ENCODE measurements around the gene POU2AF1.

Gene POU2AF1

DNA sequence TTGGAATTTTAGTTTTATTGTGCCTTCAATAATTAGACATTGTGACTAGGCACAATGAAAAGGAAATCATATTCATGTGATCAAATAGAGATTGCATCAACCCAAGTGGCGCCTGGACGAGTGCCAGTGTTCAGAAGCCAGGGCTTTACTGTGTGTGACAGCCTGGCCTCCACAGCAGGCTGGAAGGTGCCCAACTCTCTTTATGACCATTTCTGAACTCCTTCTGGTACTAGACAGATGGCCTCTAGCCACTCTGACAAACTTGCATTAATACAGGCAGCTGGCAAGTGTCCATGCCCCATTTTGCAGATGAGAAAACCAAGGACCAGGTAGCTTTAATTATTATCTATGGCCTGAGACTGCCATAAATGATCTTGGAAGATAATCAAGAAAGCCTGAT is 8.3 kb upstream of the POU2AF1 start:
- DNase-seq (ENCODE audit: low read depth) = no peak

DNA sequence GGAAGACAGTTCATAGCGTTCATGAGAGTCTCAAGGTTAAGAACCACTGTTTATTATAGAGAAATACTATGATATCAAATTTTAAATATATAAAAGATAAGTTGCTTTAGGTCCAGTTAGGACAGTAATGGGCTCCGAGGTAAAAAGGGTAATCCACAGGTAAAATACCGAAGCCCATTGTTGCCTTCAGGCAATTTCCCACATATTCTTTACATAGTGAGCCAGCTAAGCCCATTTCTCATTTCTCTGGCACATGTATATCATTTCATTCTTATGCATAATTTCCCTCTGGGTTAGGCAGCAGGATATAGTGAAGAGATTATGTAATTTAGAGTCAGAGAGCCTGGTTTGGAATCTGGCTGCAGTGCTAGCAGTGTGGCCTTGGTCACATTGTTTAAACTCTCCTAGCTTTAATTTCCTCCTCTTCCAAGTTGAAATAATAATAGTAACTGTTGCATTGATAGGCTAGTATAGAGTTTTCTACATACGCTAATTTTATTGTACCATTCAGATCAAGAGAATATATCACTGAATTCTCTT is 7.6 kb upstream of the POU2AF1 start:
- DNase-seq (ENCODE audit: low read depth) = no peak

DNA sequence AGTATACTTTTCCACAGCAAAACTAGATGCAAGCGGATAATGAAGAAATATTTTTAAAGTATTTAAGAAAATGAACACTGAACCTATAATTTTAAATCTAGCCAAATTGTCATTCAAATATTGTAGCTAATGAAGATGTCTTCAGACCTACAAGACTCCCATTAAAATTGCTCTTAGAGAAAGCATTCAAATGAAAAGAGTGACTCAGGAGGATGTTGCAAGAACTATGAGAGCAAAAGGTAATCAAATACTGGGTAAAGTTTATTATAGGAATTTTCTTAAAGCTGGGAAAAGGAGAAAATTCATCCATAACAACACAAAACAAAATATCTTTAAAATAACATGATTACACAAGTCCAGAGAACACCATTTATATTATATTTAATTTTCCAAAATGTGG is 5.4 kb upstream of the POU2AF1 start:
- no peak for DNase-seq (ENCODE audit: low read depth)

DNA sequence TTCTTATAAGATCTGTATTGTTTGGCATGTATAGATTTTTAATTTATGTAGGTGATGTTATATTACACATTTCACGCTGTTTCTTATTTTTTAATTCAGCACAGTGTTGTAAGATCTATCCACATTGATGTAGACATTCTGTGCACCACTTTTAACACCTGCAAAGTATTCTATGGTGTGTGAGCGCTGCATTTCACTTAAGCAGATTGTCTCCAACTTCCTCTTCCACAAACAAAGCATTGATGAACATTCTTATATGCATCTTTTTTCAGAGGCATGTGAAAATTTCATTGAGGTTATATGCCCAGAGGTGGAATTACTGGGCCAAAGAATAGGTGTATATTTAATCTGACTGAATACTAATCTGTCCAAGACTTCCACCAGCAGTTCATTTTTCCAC is 3.4 kb upstream of the POU2AF1 start:
- no peak for DNase-seq (ENCODE audit: low read depth)

DNA sequence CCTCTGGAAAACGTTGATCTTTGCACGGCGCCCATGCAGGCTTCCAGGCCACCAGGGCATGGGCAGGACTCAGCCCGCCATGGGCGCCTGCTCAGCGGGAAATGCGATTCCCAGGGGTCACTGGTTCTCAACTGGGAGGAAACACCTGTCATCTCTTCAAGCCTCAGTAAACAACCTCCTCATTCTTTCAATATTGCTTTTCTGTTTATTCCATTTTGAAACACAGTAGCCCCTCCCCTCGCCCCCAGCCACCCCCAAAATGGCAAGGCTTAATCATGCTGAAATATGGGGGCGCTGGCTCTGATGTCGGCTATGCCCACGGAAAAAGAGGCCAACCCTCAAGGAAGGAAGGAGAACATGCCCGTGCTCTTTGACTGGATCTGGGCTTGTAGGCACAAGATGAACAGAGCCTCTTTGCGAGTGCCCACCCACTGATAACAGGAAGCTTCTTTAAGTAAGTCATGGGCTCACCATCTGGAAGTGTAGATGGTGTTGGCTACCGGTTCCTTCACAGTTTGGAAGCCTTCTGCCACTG is 594 bp upstream of the POU2AF1 start:
- peak; percentile 8 for DNase-seq (ENCODE audit: low read depth)

DNA sequence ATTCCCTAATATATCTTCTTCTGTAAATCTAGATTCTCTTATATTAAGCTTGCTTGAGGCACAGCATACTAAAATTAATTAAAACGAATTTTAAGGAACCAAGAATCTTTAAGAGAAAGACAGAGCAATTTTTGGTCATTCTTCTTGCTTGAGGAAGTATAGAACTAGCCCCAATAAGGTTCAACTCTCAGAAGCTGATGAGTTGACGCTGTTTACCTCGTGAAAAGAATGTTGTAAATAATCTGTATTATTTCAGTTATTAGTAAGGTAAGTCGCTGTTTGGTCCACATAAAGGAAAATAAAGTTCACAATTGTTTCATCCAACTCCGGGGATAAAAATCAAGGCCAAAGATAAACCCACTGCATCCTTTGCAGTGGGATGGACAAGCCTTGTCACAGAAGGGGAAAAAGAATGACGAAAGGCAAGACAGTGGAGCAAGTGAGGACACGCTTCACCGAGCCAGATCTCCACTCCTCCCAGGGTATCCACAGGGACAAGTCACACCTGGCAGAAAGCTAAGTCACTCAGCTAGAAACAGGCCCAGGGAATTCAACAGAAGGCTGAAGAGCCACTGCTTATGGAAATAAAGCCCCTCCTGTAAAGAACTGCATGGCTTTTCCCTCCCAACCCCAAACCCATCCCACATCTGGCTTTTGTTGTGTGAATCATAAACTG is 752 bp downstream of the POU2AF1 start:
- no peak for DNase-seq (ENCODE audit: low read depth)

DNA sequence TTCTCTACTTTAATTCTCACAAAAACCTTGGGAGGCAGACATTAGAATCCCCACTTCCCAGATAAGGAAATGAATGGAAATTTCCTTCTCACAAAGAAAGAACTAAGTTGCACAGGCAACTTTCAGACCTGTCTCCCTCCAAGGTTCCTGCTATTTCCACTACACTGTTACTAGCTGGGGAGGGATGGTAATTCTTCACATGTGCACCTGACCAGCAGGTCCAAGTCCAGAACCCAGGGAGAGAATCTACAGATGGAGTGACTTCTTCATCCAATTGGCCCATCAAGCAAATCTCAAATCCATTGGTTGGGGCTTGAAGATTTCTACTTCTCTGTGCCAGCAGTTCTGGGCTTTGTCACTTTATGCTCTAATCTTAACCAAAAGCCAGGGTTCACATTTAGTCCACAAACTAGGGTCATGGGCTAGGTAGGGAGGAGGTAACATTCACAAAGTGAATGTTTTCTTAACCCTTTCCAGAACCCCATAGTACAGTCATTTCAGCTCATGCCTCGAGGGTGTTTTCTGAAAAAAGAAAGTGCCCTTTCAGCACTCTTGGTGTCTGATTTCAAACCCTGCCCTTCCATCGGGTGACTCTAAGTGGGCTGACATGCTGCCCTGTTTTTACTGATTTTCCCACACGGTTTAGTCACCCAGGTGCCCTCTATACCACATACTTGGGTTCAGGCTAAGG is 2.7 kb downstream of the POU2AF1 start:
- DNase-seq (ENCODE audit: low read depth) = no peak

DNA sequence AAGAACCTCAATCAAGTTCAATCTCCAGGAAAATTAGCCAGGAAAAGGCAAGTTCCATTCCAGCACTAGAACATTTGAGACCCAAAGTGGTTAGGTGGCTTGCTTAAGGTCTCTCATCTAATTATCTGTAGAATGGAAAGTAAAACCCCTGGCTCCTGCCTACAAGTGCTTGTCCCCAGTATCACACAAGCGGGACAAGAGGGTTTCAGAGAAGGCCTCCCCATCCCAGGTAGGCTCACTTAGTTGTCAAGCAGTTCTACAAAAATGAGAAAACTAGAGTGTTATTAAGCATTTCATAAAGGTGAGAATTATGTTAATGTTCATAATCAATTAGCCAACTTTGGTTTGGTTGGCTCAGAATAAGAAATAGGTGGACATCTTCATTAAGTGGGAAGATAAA is 5.5 kb downstream of the POU2AF1 start:
- DNase-seq (ENCODE audit: low read depth) = no peak

DNA sequence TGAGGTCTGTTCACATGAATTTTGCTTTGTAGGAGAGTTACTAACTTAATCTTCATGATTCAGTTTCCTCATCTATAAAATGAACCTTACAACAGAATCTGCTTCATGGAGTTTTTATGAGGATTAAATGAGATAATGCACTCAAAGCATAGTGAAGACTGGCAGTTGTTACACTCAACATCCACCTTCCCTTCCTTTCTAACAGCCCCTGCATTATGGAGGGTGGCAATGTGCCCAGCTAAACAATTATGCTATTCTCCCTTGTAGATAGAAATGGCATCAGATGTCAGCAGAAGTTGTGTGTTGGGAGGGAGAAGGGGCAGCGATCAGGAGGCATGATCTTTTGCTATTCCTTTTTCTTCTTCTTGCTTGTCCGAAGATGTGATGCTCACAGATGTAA is 6.5 kb downstream of the POU2AF1 start:
- no peak for DNase-seq (ENCODE audit: low read depth)

DNA sequence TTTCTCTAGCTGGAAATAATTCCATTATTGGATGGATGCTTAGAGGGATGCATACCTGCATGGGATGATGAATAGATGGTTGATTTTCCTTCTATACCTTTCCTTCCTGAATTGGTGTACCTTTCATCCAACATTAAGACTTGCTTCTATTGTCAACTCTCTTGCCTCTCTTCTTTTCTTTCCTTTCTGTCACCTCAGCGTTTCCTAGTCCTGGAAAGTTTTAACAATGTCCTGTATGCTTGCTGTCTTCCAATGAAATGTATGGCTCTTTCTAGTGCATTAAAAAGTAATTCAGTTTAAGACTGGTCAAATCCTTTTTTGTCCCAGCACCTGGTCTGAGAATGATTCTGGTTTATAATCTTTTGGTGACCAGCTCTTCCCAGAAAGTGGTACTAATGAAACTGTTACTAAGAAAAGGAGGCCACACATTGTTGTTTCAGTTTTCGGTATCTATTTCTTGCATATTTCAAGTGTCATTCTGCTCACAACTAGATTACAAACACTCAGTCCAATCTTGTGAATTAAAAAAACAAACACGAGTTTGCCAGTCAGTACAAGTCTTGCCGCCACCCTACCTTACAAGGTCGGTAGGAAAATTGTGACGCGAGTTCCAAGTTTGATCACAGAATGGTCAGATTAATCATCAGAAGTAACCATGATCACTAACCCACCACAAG is 8.0 kb downstream of the POU2AF1 start:
- no peak for DNase-seq (ENCODE audit: low read depth)

DNA sequence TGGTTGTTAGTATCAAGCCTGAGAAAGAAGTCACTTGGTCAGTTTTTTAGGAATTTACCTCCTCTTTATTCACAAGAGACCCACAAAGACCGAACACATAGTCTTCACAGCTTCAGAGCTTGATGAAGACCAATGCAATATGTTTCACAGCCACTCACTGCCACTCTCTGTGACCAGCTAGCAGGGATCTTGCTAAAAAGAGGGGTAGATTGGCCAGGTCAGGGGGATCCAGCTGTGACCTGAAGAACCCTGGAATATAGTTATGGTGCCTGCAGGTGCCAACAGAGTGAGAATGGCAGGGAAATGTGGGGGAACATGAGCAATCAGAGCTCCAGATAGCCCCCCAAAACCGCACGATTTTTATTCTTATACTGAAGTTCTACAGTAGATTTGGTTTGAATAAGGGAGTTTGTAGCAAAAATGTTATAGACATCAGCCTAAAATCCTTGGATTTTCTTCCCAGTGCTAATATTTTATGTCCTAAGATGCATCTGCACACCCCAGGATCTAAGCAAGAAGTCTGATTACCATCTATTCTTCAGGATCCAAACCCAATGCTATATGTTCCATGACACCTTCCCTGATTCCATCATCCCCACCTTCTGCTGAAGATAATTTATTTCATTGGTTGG is 8.7 kb downstream of the POU2AF1 start:
- no peak for DNase-seq (ENCODE audit: low read depth)

DNA sequence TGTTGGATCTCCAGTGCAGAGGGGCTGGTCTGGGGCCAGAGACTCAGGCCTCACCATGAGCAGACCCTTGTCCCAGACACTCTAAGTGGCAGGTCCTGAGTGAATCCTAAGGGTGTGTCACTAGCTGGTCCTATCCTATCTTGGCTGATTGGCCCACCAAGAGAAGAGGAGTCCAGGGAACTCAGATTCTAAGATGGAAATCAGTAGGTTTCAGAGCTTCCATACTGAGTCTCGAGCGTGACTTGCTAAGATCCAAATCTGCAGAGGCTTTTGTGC is 10.9 kb downstream of the POU2AF1 start:
- no peak for DNase-seq (ENCODE audit: low read depth)

DNA sequence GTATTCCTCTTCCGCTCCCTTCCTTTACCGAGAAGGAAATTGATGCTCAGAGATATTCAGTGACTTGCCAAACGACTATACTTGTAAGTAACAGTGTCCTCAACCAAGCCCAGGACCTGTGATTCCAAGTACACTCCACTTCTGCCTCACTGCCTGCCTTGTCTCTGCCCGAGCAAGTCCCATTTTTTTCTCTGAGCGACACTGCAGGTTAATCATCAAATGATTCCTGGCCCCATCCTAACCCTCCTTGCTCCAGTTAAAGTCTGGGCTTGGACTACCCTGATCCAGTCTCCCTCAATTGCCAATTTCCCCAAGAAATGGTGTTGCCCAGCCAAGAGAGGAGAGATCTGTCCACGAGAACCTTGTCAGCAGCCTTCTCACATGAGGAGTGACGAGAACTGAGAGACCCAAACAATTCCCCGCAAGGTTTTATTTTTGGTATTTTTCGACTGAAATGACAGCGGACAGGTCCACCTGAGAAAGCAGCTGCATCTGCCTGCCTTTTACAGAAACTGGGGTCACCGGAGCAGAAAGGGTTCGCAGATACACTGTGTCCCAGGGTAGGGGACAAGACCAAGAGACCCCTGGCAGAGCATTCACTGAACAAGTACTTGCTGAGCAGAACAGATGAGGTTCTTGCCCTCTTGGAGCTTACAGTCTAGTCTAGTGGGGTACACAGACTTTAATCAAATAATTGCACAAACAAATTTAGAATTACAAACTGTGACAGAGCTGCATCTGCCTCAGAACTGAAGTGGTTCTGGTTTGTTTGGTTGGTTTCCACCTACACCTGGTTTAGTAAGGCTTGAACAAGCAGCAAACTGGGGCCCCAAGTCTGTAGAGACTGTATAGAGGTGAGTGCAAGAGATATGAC is 11.4 kb downstream of the POU2AF1 start:
- DNase-seq (ENCODE audit: low read depth) = no peak

DNA sequence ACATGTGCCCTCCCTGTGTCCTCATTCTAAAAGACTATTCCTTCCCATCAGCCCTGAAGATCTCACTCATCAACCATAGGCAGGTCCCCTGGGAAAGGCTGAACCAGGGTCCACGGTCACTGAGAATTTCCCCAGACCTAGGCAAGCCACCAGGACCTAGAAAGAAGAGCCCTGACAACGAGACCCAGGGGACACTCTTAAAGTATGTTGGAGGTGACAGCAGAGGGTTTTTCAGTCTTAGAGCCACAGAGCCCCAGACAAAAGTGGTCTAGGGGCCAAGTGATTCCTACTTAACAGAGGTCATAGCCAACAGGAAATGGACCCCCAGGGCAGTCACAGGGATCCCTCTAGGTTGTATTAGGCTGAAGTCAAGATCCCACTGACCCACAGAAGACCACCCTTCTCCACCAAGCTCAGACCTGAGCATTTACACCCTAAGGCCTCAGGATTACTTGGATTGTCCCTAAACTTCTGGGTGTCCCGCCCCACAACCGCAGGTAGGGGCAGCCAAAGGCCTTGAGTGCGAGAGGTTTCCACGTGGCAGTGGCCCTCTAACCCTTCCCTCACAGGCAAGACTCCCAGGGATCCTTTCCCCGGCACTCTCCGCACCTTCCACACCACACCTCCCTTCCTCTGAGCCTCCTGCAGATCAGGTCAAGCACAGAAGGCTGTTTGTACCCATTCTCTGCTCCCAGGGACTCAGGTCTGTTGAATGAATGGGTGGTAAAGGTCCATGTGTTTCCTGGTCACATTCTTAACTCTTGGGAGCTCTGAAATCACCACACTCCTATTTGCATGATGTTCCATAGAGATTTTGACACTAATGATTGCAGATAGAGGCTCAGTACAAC is 12.3 kb downstream of the POU2AF1 start:
- DNase-seq (ENCODE audit: low read depth) = no peak

DNA sequence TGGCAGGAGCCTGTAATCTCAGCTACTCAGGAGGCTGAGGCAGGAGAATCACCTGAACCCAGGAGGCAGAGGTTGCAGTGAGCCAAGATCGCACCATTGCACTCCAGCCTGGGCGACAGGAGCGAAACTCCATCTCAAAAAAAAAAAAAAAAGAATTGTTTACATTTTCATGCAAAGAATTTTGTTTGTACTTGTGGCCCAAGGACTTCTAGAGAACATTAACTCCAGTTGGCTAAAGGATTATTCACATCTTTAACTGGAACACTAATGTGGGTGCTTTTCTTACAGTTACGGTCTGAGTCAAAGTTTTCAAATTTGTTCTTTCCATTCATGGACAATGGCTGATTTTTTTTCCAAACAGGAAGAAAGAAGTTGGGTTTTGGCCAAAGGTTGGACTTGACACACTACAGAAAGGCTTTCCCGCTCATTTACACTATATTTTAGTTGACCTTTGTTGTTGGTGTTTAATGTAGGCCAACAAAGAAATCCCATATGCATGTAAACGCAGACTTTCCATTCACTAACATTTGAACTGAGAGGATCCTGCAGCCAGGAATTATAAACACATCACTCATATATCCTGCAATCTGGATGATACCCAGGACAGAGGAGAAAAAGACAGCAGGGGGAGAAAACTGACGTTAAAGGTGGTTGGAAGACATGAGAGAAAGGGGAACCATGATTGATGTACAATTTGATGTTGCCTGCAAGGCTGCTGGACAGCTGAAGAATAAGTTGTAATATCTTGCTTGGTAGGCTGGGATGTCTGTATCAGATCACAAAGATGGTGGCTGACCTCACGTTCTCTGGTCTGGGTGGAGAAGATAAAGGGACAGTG is 13.1 kb downstream of the POU2AF1 start:
- DNase-seq (ENCODE audit: low read depth) = no peak

DNA sequence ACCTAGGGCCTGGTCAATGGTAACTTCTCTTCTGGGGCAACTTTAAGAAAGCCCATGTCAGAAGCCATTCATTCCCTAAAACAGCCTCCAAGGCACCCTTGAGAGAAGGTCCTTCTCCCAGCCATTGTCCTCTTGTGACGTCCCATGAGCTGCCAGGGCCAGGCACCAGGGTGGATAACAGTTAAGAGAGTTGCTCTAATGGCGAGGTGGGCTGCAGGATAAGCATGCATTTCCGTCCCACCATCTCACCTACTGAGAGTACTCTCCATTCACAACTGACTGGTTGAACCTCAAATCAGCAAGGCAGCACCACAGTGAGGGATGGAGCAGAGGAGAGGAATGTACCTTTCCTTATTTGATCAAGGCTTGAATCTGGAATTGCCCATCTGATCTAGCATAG is 14.6 kb downstream of the POU2AF1 start:
- no peak for DNase-seq (ENCODE audit: low read depth)

DNA sequence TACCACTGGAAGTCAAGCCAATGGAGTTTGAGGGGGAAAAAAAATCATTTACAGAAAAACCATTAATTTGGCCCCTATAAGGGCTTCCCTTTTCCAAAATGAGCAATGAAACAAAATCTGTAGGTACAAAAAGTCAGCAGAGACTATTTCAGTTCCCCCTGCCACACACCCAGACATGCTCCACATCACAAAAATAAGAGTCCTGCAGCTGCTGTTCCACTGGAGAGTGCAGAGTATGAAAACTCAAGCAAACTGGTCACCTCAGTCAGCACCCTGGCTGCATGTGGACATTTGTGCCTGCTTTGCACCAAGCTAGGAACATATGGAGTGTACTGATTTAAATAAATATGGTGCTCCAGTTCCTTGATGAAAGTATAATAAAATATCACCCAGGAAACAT is 15.1 kb downstream of the POU2AF1 start:
- no peak for DNase-seq (ENCODE audit: low read depth)

DNA sequence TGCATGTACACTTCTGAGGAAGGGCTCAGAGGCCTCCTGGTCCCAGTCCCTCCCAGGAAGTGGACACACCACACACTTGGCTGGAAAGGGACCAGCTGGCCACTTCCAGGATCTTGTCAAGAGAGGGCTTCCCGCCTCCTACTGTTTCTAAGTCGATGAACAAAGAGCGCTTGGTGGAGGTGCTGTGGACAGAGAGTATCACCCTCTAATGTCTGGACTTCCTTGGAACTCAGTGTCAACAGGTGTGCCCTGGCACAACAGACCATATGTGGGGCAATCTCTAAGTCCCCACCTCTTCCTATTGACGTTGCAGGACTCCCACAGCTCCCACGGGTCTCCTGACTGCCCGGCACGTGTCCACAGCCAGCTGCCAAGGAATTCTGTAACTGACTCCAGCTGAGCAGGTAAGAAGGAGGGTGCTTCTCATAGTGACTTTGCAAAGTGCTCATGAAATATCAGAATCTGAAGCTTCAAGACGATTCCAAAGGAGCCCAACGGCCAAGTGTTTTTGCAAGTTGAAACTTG is 16.1 kb downstream of the POU2AF1 start:
- no peak for DNase-seq (ENCODE audit: low read depth)

DNA sequence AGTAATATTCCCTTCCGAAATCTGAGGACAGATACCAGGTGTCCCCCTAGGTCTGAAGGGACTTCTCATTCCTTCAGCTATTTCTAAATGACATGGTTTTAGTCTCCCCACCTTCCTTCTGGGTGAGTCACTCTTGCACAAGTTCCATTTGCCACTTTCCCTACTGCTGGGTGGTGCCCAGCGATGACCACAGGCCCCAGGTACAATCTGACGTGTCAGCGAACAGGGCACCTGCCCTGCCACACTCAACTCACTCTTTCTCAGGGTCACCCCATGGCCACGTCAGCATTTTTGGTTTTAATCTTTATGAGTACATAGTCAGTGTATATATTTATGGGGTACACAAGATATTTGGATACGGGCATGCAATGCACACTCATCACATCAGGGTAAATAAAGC is 17.2 kb downstream of the POU2AF1 start:
- no peak for DNase-seq (ENCODE audit: low read depth)

Data from stimulated activated CD8-positive, alpha-beta memory T cell treated with anti-CD3 and anti-CD28 coated beads, Interleukin-12 subunit alpha, Interleukin-12 subunit beta, amount 100 ng/mL, for 4 hours (primary cell).